ENCODE results near the gene OPHN1.
A peak's percentile ranks its signal among the peaks of the same experiment; 100 is the strongest.

- TF ChIP-seq POLR2A (IDR thresholded peaks at IDR 0.05) (no peak), CTCF (IDR thresholded peaks at IDR 0.05) (peak in 2 of 5 experiments; percentile 10 to 15), POLR2AphosphoS5 (IDR thresholded peaks at IDR 0.05) (no peak), EP300 (IDR thresholded peaks at IDR 0.05; ENCODE audit: low read depth) (no peak)
These were observed 414.8 kb downstream of the OPHN1 start for GRCh38 chrX:68018248-68019203.
